Thoracic aorta (tissue), 2 donors: Measurements from ENCODE around the gene DGKB. TPM values are rescaled to one million over a fixed set of nuclear protein-coding genes. Genes with fewer than 3 reads are reported as not detected.

ENCODE experiments used
- ATAC-seq: fragments of 150-250 bp; one replicate; pipeline ENCODE4 v1.8.0; 2017; ENCODE audit warnings: low read depth; ENCODE audit not compliant: insufficient number of reproducible peaks, low FRiP score
- DNase-seq: peaks from one replicate; pipeline ENCODE4 v3.0.0-alpha.2; 2020; ENCODE audit warnings: low spot score
- H3K27ac ChIP-seq, 2 donors: fragments of 200-600 bp; sonication (generic); 1 replicate in 1 of 2; 2 replicates in 1 of 2; pipeline ENCODE4 v1.5.1; 2016; ENCODE audit warnings: mild to moderate bottlenecking in 2 of 2, moderate library complexity in 2 of 2
- H3K27me3 ChIP-seq: fragments of 200-600 bp; sonication (generic); replicated peaks from 2 replicates; pipeline ENCODE4 v1.6.0; 2016; ENCODE audit warnings: mild to moderate bottlenecking; ENCODE audit not compliant: insufficient read depth
- H3K36me3 ChIP-seq: fragments of 200-600 bp; sonication (generic); one replicate; pipeline ENCODE4 v1.5.1; 2016
- H3K4me1 ChIP-seq, 2 donors: fragments of 200-600 bp; sonication (generic); 1 replicate in 1 of 2; 2 replicates in 1 of 2; pipeline versions ENCODE4 v1.5.1 to v1.6.0; 2016; ENCODE audit warnings: low read depth in 2 of 2, mild to moderate bottlenecking in 1 of 2; ENCODE audit not compliant: control insufficient read depth in 1 of 2
- H3K4me3 ChIP-seq: fragments of 200-600 bp; sonication (generic); 2 replicates; pipeline ENCODE4 v1.5.1; 2016; ENCODE audit warnings: mild to moderate bottlenecking
- H3K9me3 ChIP-seq: fragments of 200-600 bp; sonication (generic); 2 replicates; pipeline ENCODE4 v1.5.1; 2016
- CTCF ChIP-seq: fragments of 200-600 bp; sonication (generic); IDR thresholded peaks from one replicate; pipeline ENCODE4 v1.5.1; 2019; ENCODE audit warnings: antibody characterized with exemption
- total RNA-seq, 2 donors: library from RNA; depleted of rRNA; stranded (reverse); fragments of >200 nt; gene quantifications; one replicate each; pipeline versions ENCODE4 v1.1.0 to v1.2.3, GENCODE V29; 2016

Gene DGKB
- total RNA-seq, 2 donors from 2014 or later, result 0.56 TPM; not detected in 1

GRCh38 chr7:14765731-14766130 lies 136.8 kb downstream of the DGKB start:
- Histone ChIP-seq H3K27me3 (no peaks in the 10 kb centered on the region), H3K4me3 (no peak overlapping the region), H3K9me3 (no peaks in the 10 kb centered on the region), H3K27ac (no peak overlapping the region), H3K36me3 (no peaks in the 10 kb centered on the region), H3K4me1 (no peaks in the 10 kb centered on the region)
- ATAC-seq (no peak), DNase-seq (no peak)
- TF ChIP-seq CTCF, result no peak

- Histone ChIP-seq H3K36me3 (no peaks in the 10 kb centered on the region), H3K27ac (no peak overlapping the region), H3K27me3 (no peaks in the 10 kb centered on the region), H3K4me3 (no peak overlapping the region), H3K4me1 (no peaks in the 10 kb centered on the region), H3K9me3 (no peaks in the 10 kb centered on the region)
- DNase-seq, result no peak
- no peak for TF ChIP-seq CTCF
- ATAC-seq, result no peak
These were observed 140.0 kb downstream of the DGKB start for GRCh38 chr7:14762561-14762960.

- no peak overlapping the region for H3K27ac ChIP-seq
- H3K9me3 ChIP-seq, result no peaks in the 10 kb centered on the region
- H3K36me3 ChIP-seq, result no peaks in the 10 kb centered on the region
- ATAC-seq (no peak), DNase-seq (no peak)
- no peak overlapping the region for H3K4me3 ChIP-seq
- TF ChIP-seq CTCF, result no peak
- no peaks in the 10 kb centered on the region for H3K27me3 ChIP-seq
- H3K4me1 ChIP-seq, result no peaks in the 10 kb centered on the region
These were observed 140.8 kb downstream of the DGKB start for GRCh38 chr7:14761510-14762296.

GRCh38 chr7:14760730-14761478 lies 141.6 kb downstream of the DGKB start:
- Histone ChIP-seq H3K36me3 (no peaks in the 10 kb centered on the region), H3K4me1 (no peaks in the 10 kb centered on the region), H3K27ac (no peak overlapping the region), H3K9me3 (no peaks in the 10 kb centered on the region), H3K27me3 (no peaks in the 10 kb centered on the region), H3K4me3 (no peak overlapping the region)
- DNase-seq (no peak), ATAC-seq (no peak)
- no peak for TF ChIP-seq CTCF

GRCh38 chr7:14759785-14760184 lies 142.8 kb downstream of the DGKB start:
- Histone ChIP-seq H3K36me3 (no peaks in the 10 kb centered on the region), H3K27me3 (no peaks in the 10 kb centered on the region), H3K4me1 (no peaks in the 10 kb centered on the region), H3K9me3 (no peaks in the 10 kb centered on the region), H3K27ac (no peak overlapping the region), H3K4me3 (no peak overlapping the region)
- DNase-seq (no peak), ATAC-seq (no peak)
- no peak for TF ChIP-seq CTCF
